NCI-H1048 (cell line): ENCODE measurements around the gene SARM1.
"Not testable (repeated sequence)": the region's sequence is repeated elsewhere in the genome, so short reads cannot be mapped to it uniquely, and the experiment has no call there.

Experiments
- DNase-seq: peaks from one replicate; lab custom pipeline; 2025; lab: John Stamatoyannopoulos, UW

Gene SARM1

DNA sequence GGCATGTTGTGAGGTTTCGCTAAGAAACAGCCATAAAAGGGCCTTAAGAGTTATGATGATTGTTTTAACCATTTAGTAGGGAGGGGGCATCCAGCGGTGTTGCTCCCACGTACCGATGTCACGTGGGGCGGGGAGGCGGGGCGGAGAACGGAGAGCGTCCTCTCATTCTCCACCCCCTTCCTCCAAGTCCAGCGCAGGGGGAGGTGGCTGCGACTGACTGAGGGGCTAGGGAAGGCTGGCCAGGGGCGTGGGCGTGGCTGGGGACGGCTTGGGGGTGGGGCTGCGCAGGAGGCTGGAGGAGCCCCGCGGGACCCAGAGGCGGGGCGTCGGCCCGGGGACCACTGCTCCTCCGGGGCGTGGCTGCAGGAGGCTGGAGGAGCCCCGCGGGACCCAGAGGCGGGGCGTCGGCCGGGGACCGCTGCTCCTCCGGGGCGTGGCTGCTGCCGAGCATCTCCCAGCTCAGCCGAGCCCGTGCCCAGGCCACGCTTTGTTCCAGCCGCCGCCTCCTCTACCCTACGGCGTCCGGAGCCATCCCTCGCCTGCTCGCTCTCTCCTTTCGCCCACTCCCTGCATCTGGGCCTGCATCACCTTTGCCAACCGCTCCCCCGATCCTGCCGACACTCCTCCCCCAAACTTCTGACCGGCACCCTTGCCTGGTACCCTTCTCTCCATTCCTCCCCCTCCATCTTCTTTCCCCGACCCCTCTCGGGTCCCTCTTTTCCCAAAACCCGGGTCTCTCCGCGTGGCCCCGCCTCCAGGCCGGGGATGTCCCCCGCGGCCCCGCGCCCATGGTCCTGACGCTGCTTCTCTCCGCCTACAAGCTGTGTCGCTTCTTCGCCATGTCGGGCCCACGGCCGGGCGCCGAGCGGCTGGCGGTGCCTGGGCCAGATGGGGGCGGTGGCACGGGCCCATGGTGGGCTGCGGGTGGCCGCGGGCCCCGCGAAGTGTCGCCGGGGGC lies at the start of gene SARM1:
TSS of gene SARM1 (plus strand) at position 450 of the 958 bp plus-strand sequence. CDS start at position 789, 339 bp downstream.
- DNase-seq = peak; percentile 79

DNA sequence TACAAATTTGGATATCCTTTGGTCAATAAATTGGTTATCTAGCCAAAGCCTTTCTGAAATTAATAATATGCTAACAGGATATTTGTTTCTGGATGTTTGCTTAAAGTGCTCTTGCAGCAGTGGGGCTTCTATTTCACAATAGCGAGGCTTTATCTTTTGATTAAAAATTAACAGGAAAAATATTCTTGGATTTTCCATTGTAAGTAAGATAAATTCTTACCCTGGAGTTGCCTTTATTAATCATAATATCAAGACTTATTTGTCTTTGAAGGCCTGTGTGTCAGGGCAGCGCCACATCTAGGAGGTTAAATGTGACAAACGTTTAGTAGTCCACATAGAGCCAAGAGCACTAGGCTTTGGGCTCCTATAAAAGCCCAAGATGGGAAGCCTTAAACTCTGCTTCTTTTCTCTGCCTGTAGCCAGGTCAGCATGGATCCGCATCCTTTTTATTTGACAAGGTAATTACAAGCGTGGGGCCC lies 47.2 kb upstream of the SARM1 start:
- no peak for DNase-seq

DNA sequence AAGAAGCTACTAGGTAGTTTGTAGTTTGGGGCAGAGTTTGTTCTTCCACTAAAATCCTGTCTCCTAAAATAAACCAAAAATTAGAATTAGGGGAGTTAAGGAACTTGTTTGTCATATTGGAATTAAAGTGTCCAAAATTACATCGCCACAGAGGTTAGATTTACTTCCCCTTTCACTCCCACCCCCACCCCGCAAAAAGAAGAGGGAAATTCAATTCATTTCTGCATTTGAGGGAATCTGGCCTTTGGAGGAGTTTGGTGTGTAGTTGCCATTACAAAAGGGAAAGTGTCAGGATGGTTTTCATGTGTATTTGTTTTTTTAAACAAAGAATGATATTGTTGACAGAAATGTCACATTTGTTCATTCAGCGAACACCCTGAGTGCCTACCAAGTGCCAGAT lies 46.7 kb upstream of the SARM1 start:
- no peak for DNase-seq

DNA sequence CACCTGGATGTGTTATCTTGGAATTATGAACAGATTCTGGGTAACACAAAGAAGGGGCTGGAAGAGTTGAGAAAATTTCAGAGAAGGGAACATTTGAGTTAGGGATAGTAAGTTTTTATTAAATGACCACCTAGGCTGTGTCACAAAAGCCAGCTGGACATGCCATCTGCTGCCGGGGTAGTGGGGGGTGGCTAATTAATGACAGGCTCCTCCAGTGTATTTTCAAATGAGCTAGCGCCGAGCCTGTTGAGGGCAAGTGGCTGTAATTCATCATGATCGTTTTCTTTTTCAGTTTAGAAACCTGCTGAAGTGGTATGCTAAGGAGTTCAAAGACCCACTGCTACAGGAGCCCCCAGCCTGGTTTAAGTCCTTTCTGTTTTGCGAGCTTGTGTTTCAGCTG lies 46.3 kb upstream of the SARM1 start:
- no peak for DNase-seq

DNA sequence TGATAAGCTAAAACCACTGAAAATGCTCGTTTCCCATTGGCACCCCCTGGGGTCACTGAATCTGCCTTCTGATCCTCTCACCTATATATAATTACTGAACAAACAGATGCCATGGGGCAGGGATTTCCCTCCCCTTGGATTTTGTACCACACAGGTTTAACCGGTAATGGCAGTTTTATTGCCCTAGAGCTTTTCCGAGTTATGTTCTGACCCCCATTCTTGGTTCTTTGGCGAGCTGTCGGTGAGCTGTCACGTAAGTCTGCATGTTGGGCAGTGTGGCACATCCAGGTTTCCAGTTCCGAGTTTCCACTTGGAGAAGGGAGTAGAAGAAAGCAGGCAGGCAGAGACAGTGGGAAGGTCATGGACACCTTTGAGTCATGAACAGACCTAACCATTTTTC lies 45.4 kb upstream of the SARM1 start:
- DNase-seq = no peak

DNA sequence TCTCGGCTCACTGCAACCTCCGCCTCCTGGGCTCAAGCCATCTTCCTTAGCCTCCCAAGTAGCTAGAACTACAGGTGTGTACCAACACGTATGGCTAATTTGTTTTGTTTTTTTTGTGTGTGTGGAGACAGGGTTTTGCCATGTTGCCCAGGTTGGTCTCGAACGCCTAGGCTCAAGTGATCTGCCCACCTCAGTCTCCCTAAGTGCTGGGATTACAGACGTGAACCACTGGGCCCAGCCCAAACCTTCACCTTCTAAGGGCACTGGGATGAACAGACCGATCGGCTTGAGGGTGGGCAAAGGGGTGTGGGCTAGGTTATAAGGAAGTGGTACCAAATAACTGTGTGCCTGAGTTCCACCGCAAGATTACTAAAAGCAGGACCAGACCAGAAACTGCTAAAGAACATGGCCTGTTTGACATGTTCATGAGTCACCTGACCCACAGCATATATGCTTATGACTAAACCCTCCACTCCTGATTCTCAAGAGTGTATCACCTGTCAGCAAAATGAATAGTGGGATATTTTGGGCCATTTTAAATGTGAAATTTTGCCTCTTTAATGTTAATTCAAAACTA lies 44.4 kb upstream of the SARM1 start:
- DNase-seq = no peak

DNA sequence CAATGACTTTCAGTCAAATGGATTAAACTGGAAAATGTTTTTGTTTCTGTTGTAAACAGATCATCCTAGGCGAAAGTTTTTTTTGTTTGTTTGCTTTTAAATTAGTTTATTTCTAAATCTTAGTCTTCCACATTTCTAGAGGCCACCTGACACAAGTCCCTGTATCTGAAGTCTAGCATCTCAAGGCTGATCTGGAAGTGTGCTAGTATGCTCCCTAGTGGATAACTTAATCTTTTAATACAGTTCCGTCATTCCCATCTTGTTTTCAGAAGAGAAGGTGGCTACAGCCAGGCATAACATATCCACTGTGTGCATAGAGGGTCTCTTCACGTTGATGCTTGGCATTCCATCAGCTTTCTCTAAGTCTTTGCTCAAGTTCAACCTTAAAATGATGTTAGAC lies 43.8 kb upstream of the SARM1 start:
- DNase-seq = no peak

DNA sequence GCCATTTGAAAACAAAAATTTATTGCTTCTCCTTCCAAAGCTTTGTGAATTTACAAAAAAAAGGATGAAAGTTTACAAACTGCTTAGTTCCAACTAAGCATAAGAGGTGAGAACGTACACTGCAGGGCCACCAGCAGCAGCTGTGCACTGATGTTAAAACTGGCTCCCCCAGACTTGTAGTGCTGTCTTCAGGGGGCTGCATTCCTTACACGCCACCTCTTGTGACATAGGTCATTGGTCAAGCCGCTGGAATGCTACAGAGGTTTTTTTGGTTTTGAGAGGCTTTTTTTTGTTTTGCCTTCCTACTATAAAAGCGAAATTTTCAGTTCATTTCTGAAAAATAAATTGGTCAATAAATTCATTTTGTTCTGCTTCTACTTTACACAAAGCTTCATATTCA lies 43.2 kb upstream of the SARM1 start:
- no peak for DNase-seq

DNA sequence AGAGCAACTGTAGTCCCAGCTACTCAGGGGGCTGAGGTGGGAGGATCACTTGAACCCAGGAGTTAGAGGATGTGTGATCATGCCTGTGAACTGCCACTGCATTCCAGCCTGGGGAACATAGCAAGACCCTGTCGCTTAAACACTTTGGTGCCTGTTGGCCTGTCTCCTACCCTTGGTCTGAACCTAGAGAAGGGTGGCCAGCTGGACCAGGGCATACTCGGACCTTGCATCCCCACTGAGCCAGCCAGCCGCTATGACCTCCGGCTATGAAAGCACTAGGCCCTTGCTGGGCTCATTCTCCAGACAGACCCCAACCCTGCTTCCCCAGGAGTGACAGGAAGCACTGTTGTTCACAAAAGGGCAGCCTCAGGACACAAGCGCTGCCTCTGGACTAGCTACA lies 40.8 kb upstream of the SARM1 start:
- no peak for DNase-seq

DNA sequence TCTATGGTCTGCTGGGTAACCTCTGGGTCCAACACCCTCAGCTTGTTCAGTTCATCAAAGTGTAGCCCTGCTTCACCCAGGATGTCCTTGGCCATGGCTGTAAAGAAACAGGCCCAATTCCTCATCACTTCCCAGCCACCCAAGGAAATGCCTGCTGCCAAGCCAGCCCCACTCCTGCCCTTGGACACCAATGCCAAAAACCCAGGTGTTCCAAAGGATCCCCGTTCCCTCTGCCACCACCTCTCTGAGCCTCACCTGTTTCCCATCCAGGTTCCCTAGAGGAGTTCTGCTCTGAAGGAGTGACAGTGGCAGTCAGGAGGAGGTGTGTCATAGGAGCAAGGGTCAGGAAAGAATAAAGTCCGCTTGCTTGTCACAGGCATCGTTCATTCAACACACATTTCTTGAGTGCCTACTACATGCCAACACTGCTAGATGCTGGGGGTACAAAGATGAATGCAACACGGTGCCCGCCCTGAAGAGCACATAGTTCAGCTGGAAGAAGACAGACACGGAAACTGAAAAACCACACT lies 39.5 kb upstream of the SARM1 start:
- no peak for DNase-seq

DNA sequence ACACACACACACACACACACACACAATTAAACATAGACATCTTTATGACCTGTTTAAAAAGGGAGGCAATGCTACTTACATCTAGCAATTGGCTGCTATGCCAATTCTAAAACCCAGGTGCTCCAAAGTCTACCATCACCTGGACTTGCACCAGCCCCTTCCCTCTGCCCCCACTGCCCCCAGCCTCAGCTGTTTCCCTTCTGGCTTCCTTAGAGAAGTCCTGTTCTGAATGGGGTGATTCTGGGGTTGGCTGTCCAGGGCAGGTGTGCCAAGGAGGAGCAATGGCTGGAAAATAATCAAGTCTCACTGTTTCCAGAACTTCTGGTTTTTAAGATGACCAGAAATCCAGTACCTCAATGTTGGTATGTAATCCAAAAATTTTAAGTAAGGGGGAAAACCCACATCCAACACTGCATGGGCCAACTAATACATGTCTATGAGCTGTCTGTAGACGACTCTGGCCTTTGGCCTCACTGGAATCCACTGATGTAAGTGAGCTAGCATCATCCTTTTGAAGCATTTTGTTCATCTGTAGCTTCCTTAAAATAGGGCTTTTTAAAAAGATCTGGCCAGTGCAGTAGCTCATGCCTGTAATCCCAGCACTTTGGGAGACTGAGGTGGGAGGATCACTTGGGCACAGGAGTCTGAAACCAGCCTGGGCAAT lies 38.3 kb upstream of the SARM1 start:
- DNase-seq = no peak

DNA sequence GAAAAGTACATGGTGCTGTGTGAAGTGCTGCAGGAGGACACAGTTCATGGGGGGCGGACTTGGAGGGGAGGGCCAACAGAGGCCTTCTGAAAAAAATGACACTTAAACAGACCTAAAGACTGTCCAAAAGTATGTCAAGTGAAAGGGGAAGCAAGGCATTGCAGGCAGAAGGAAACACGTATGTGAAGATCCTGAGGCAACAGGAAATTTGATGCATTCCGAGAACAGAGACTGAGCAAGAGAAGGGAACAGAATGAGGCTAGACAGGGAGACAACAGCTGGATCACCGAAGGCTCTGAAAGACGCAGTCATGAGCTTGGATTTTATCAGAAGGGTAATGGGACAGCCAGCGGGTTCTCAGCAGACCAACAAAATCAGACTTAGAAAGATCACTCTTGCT lies 37.3 kb upstream of the SARM1 start:
- DNase-seq = no peak

DNA sequence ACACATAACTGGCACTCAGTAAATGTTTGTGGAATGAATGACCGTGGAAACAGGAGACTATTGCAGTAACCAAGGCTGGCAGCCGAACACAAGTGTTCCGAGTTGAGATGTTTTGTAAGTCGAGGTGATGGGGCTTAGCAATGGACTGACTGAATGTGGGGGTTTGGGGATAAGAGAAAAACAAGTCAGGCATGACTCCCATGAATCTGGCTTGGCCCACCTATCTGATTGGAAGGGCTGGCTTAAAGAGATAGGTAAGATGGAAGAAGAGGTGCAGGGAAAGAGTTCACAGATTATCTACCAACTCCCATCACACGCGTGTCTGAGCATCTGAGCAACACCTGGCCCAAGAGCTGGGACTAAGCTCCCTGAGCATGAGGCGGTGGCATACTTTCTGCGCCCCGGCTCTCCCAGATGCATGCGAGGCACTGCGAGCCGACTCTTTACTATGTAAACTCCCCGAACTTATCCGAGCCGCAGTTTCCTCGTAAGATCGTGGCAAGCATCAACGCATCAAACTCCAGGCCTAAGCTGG lies 36.8 kb upstream of the SARM1 start:
- DNase-seq = no peak

DNA sequence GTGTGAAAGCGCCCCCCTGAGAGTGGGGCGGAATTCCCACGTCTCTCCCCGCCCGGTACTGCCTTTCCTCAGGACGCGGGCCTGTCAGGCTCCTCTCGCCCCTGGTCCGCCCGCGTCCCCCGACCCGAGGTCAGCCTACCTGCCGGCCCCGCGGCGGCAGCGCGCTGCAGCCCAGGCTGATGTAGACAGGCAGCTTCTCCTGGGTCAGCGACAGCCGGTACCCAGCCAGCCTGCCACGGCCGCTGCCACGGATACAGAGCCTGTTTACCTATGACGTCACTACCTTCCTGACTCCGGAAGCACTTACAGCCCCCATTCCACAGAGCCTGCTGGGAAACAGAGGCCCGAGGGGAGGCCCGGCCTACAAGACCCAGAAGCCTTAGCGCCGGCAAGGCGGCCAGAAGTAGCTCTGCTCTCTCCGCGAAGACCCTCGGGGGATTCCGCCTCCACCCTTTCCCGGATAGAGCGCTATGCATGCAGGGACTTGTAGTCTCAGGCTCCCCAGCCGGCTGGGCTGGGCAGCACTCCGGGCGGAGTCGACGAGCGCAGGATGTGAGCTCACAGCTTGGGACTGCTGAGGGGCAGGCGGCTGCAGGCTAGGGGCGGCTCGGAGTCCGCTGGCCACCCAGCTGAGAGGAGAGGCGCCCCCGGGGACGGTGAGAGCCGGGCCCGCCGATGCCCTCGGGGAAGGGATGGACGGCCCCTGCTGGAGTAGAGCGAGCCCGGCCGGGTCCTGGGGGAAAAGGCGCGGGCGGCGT lies 36.1 kb upstream of the SARM1 start, which contains the start of the genes IFT20 and TNFAIP1:
TSS of gene IFT20 (minus strand) at position 272 of the 758 bp plus-strand sequence. CDS start 3,487 bp downstream, outside the sequence.
TSS of gene TNFAIP1 (plus strand) at position 561 of the 758 bp plus-strand sequence. CDS start 3,761 bp downstream, outside the sequence.
- DNase-seq = peak; percentile 99

DNA sequence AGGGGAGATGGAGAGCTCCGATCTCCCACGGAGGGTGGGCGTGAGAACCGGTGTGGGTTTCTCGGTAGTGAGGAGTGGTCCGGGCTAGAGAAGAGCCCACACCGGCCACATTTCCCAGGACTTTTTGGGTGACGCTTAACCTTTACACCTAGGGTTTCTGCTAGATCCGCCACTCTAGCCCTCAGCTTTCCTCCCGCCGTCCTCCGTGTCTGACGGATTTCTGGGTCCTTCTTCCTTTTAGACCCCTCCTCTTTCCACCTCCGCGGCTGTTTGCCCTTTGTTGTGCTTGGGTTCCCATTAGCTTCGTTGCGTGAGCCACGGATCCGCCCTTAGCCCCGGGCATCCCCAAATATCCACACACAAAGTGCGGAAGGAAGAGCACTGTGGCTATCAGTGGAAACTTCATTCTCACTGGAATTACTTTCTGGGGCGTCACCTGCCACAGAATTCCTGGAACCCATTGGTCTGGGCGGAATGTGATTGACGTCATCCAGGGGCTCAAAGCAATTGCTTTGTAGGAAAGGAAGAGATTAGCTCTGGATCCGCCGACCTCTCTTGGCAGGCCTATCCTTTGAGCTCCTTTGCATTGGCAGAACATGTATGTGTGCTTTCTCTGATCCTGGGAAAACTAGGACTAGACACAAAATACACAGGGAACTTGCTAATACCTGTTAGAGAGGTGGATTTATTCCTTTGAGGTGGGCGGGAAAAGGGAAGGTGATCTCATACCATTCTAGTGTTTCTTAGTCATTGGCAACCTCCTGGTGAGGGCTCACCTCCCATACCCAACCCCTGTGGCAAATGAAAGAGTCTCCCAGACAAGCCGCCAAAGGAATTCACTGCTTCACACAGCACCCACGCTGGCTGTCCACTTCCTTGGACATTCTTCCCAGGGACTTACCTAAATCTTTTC lies 35.3 kb upstream of the SARM1 start:
- peak; percentile 35 for DNase-seq

DNA sequence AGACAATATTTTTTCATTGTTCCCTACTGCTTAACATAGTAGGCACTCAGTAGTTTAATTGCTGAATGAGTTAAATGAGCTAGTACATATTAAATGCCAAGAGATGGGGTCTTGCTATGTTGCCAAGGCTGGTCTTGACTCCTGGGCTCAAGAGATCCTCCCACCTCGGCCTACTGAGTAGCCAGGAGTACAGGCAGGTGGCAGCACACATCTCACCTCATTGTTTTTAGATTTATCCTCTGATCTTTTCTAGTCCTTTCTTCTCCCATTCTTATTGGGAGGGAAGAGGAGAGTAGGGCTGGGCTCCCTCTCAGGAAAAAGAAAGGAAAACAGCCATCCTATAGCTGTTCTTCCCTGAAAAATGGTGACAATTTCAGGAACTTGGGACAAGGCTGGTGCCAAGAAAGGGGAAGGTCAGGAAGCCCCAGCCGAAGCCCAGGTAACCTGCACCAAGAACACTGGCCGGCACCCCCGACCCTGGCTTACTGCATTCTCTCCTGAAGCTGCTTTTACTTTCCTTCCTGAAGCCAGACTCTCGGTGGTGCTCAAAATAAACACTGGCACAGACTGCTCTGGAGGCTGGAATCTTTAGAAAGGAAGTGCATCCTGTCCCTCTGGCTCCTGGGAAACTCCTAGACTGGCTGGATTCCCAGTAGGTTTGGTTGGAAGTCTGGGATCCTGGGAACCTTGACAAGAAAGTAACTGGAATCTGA lies 33.3 kb upstream of the SARM1 start:
- no peak for DNase-seq

DNA sequence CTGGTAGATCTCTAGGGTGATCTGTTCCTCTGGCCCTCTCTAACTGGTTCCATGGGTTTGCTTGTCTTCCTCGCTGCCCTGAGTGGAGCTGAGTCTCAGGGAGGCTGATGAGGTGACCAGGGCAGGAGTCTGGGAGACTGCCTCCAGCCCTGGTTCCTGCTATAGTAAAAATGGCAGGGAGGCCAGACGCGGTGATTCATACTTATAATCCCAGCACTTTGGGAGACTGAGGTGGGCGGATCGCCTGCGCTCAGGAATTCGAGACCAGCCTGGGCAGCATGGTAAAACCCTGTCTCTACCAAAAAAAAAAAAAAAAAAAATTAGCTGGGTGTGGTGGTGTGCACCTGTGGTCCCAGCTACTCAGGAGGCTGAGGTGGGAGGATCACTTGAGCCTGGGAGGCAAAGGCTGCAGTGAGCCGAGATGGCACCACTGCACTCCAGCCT lies 32.7 kb upstream of the SARM1 start:
- not testable (repeated sequence) for DNase-seq

DNA sequence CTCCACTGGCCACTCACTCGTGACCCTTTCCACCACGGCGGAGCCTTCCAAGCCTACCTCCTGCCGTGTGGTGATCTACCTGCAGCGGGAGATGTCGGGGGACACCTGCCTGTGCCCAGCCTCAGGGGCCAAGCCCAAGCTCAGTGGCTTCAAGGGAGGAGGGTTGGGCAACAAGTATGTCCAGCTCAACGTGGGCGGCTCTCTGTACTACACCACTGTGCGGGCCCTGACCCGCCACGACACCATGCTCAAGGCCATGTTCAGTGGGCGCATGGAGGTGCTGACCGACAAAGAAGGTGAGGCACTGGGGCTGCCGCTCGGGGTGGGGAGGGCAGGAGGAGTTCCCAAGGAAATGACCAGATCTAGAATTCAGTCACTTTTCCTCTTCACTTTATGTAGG lies 32.1 kb upstream of the SARM1 start:
- DNase-seq = no peak

DNA sequence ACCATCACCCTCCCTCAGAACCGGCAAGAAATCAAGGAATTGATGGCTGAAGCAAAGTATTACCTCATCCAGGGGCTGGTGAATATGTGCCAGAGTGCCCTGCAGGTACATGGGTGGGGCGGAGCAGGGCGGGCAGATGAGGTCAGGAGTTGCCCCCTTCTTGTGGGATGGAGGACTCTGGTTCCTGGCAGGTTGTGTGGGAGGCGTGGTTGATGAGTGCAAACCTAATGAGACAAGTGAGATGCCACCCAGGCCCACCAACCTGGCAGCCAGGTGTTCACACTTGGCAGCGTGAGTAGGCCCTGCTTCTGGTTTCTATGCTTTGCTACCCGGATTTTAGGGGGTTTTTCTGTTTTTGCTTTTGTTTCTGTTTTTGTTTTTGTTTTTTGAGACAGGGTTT lies 31.1 kb upstream of the SARM1 start:
- DNase-seq = no peak
